ENCODE results near the gene DCC.

DCC gene

GRCh38 chr18:52920665-52921064, 580.7 kb downstream of the DCC start:
- no peak for DNase-seq (ENCODE audit: low spot score)
- no peak overlapping the region for H3K27ac ChIP-seq
- H3K4me3 ChIP-seq: no peak overlapping the region
- no peak for TF ChIP-seq CTCF (IDR thresholded peaks at IDR 0.05)

- no peak for DNase-seq (ENCODE audit: low spot score)
- TF ChIP-seq CTCF (IDR thresholded peaks at IDR 0.05): no peak
- H3K4me3 ChIP-seq: no peak overlapping the region
- H3K27ac ChIP-seq: no peak overlapping the region
Measured at GRCh38 chr18:52933356-52933755, 593.4 kb downstream of the DCC start.

- Histone ChIP-seq H3K4me3 (no peak overlapping the region), H3K27ac (no peak overlapping the region)
- no peak for TF ChIP-seq CTCF (IDR thresholded peaks at IDR 0.05)
- DNase-seq (ENCODE audit: low spot score): no peak
Measured at GRCh38 chr18:52936931-52937330, 596.9 kb downstream of the DCC start.

- no peak overlapping the region for H3K27ac ChIP-seq
- DNase-seq (ENCODE audit: low spot score): no peak
- no peak overlapping the region for H3K4me3 ChIP-seq
- no peak for TF ChIP-seq CTCF (IDR thresholded peaks at IDR 0.05)
Measured at GRCh38 chr18:52937840-52938239, 597.8 kb downstream of the DCC start.

- Histone ChIP-seq H3K4me3 (no peak overlapping the region), H3K27ac (no peak overlapping the region)
- no peak for TF ChIP-seq CTCF (IDR thresholded peaks at IDR 0.05)
- DNase-seq (ENCODE audit: low spot score): no peak
Measured at GRCh38 chr18:52945552-52945951, 605.6 kb downstream of the DCC start.

- no peak overlapping the region for H3K27ac ChIP-seq
- DNase-seq (ENCODE audit: low spot score): no peak
- no peak for TF ChIP-seq CTCF (IDR thresholded peaks at IDR 0.05)
- H3K4me3 ChIP-seq: no peak overlapping the region
Measured at GRCh38 chr18:52948868-52949444, 609.0 kb downstream of the DCC start.

- TF ChIP-seq CTCF (IDR thresholded peaks at IDR 0.05): no peak
- H3K27ac ChIP-seq: no peak overlapping the region
- DNase-seq (ENCODE audit: low spot score): no peak
- H3K4me3 ChIP-seq: no peak overlapping the region
Measured at GRCh38 chr18:52950155-52950554, 610.2 kb downstream of the DCC start.
